Bronchial epithelial cell (primary cell): ENCODE results near the gene CAMTA1. TPM values are rescaled to one million over a fixed set of nuclear protein-coding genes. Genes with fewer than 3 reads are reported as not detected.

Source experiments
- DNase-seq: peaks from one replicate; pipeline ENCODE4 v3.0.0-alpha.2; 2010; ENCODE audit warnings: low read depth
- FAIRE-seq: peaks from 2 replicates; lab custom pipeline; 2011; peaks lifted over from hg19 to GRCh38; lab: Jason Lieb, UNC
- H3K27me3 ChIP-seq: 2 replicates; pipeline ENCODE4 v1.5.1; 2011; ENCODE audit warnings: low read length; ENCODE audit not compliant: control insufficient read depth, insufficient read depth
- H3K36me3 ChIP-seq: 2 replicates; pipeline ENCODE4 v1.5.1; 2011; ENCODE audit warnings: low read length; ENCODE audit not compliant: control insufficient read depth, insufficient read depth
- H3K4me3 ChIP-seq: 2 replicates; pipeline ENCODE4 v1.5.1; 2011; ENCODE audit warnings: mild to moderate bottlenecking, low read depth, low read length, control low read depth
- CTCF ChIP-seq: IDR thresholded peaks from 2 replicates; pipeline ENCODE4 v1.5.1; 2011; ENCODE audit warnings: mild to moderate bottlenecking, moderate library complexity, low read length, control low read depth, inconsistent platforms; ENCODE audit not compliant: insufficient read depth, severe bottlenecking
- total RNA-seq: library from RNA; depleted of rRNA; stranded (reverse); fragments of >200 nt; gene quantifications from 2 replicates; pipeline ENCODE4 v1.2.1, GENCODE V29; 2014

The CAMTA1 gene
- total RNA-seq, 1 donor from 2014 or later, result 68.2 TPM

GRCh38 chr1:6966326-6966725 lies 181.1 kb downstream of the CAMTA1 start:
- DNase-seq, result no peak
- no peak overlapping the region for H3K4me3 ChIP-seq
- no peak for TF ChIP-seq CTCF
- H3K36me3 ChIP-seq, result no peaks in the 10 kb centered on the region
- FAIRE-seq, result no peak
- H3K27me3 ChIP-seq, result peaks cover 2% of the 10 kb centered on the region

GRCh38 chr1:6967431-6968111 lies 182.3 kb downstream of the CAMTA1 start:
- H3K27me3 ChIP-seq, result peaks cover 3% of the 10 kb centered on the region

GRCh38 chr1:6969106-6969505 lies 183.9 kb downstream of the CAMTA1 start:
- no peak for TF ChIP-seq CTCF
- peaks cover 3% of the 10 kb centered on the region for H3K27me3 ChIP-seq
- DNase-seq, result no peak
- FAIRE-seq, result no peak
- H3K4me3 ChIP-seq, result no peak overlapping the region
- H3K36me3 ChIP-seq, result no peaks in the 10 kb centered on the region

More at GRCh38 chr1:6967431-6968111, 182.3 kb downstream of the CAMTA1 start:
- DNase-seq, result no peak
- Histone ChIP-seq H3K36me3 (no peaks in the 10 kb centered on the region), H3K4me3 (no peak overlapping the region)
- no peak for TF ChIP-seq CTCF
- FAIRE-seq, result no peak

- TF ChIP-seq CTCF, result no peak
- H3K36me3 ChIP-seq, result no peaks in the 10 kb centered on the region
- DNase-seq (no peak), FAIRE-seq (no peak)
- no peak overlapping the region for H3K4me3 ChIP-seq
- H3K27me3 ChIP-seq, result peaks cover 3% of the 10 kb centered on the region
These were observed 184.5 kb downstream of the CAMTA1 start for GRCh38 chr1:6969762-6970161.

GRCh38 chr1:6970221-6970620 lies 185.0 kb downstream of the CAMTA1 start:
- no peak overlapping the region for H3K4me3 ChIP-seq
- TF ChIP-seq CTCF, result no peak
- peaks cover 3% of the 10 kb centered on the region for H3K27me3 ChIP-seq
- DNase-seq, result no peak
- no peaks in the 10 kb centered on the region for H3K36me3 ChIP-seq
- no peak for FAIRE-seq

- H3K36me3 ChIP-seq, result no peaks in the 10 kb centered on the region
- TF ChIP-seq CTCF, result no peak
These were observed 185.8 kb downstream of the CAMTA1 start for GRCh38 chr1:6971048-6971447.

More at GRCh38 chr1:6971048-6971447, 185.8 kb downstream of the CAMTA1 start:
- FAIRE-seq (no peak), DNase-seq (no peak)
- Histone ChIP-seq H3K4me3 (no peak overlapping the region), H3K27me3 (peaks cover 1% of the 10 kb centered on the region)
